NOMO-1 treated with dmso at 0.1 percent for 144 hours (cell line): ENCODE data around the gene L3MBTL3.
A peak's percentile ranks its signal among the peaks of the same experiment; 100 is the strongest.
"Not testable (repeated sequence)": the region's sequence is repeated elsewhere in the genome, so short reads cannot be mapped to it uniquely, and the experiment has no call there.

Experiments
- DNase-seq: peaks from one replicate; lab custom pipeline; 2025; ENCODE audit not compliant: unreplicated experiment; lab: John Stamatoyannopoulos, UW

L3MBTL3 gene

DNA sequence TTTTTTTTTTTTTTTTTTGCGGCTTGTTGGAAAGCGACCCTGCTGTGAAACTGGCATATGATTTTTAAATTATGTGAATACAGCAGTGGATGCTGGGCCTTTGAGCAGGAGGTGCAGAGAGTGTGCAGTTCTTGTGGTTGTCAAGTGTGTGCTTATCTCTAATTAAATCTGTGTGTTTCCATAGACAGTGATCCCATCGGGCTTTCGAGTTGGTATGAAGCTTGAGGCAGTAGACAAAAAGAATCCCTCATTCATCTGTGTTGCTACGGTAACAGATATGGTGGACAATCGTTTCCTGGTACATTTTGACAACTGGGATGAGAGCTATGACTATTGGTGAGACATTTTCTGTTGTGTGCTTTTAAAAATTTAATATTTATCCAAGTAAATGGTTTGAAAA lies 52.4 kb downstream of the L3MBTL3 start:
- DNase-seq = no peak

- no peak for DNase-seq
Measured at GRCh38 chr6:130075879-130076460, 57.6 kb downstream of the L3MBTL3 start.

DNA sequence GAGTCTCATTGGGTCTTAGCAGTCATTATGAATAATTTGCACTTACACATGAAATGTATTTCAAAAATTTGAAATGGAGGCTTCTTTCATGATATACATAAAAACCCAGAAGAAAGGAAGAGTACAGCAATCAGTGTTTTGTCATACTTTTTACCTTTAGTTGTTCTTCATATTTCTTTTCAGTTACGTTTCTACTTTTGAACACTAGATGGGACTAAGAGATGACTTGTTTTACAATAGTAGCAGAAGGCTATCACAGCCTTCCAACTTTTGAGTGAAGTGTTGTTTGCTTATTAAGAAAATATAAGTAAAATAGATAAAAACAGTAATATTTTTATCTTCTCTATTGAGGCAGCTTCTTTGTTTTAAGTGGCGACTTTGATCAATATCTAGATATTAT lies 58.1 kb downstream of the L3MBTL3 start:
- DNase-seq = no peak

- DNase-seq = no peak
Measured at GRCh38 chr6:130090796-130091195, 72.4 kb downstream of the L3MBTL3 start.

- DNase-seq = no peak
Measured at GRCh38 chr6:130093546-130093945, 75.2 kb downstream of the L3MBTL3 start.

DNA sequence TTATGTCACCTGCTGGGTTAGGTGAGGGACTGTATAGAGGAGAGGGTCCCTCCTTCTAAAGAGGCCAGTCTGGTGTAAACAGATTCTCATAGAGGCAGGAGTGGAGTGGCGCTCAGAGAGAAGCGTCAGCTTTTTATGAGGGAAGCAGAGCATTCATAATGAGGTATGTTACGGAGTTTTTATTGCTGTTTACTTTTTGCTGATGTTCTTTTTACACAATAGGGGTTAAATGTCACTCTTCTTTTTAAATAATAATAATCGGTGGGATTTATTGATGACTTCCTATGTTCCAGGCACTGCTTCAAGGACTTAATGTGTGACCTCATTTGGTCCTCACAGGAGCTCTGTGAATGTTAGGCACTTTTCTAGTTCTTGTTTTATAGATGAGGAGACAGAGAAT lies 79.9 kb downstream of the L3MBTL3 start:
- DNase-seq = no peak

DNA sequence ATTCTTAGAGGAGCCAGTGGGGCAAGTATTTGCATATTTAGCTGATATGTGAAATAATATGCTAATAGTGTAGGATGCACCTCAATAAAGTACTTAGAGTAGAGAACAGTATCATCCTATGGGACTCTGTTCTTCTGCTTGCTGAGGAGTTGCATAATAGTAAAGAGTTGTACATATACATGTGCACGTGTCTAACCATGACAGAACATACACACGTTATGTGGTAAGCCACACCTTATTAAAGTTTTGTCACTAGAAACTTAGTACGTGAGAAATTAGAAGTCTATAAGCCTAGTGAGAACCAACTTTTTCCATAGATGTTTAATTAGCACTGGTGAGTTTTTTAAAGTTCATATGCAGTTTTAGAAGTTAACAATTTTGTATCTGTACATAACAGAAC lies 80.7 kb downstream of the L3MBTL3 start:
- no peak for DNase-seq

DNA sequence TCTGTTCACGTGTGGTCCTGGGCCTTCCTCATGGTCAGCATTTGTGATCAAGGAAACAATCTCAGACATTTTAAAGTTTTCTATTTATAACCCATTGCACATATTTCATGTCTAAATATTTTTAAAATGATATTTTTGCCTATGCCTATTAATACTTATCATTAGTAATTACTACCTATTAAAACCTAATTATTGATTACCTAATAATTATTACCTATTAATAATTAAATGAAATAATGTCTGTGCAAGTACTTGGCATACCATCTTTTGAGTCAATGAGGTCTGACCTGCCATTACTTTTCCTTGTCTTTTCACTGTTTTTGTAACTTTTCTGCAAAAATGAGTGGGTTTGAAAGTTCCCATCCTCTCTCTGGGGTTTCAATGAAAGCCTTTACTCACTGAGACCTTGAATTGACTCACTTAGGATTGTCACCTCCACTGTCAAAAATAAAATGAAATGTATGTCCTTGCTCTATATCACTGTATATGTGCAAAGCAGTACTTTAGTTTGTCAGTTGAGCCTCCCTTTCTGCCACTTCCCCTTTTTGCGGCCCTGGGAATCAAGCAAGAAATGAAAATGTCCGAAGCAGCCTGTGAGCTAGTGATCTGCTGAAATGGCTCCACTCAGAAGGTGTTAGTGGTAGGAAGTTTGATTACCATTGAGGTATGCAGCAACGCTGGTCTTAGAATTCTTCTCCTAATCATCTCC lies 87.8 kb downstream of the L3MBTL3 start:
- DNase-seq = peak; percentile 61

GRCh38 chr6:130107710-130108109 lies 89.3 kb downstream of the L3MBTL3 start:
- DNase-seq = no peak

GRCh38 chr6:130111031-130111430 lies 92.7 kb downstream of the L3MBTL3 start:
- no peak for DNase-seq

DNA sequence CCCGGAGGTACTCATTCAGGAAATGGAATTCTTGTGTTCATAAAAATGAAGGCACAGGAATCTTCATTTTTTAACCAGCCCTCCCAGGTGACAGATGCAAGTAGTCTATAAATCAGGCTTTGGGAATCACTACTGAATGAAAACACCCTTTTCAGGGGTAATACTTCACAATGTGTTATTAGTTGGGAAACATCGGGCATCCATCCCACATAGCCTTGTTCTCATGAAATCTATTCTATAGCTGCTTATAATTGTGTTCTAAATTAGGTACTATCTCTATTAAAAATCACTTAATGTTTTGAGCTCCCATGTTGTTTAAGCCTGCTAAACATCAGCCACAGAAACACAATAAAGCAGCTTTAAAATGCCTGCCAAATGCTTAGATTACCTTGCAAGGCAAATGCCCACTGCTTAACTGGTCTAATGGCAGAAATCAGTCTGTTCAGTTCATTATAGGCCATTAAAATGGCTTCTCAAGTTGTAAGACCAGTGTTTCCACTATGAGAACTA lies 94.9 kb downstream of the L3MBTL3 start:
- no peak for DNase-seq

GRCh38 chr6:130115036-130115435 lies 96.7 kb downstream of the L3MBTL3 start:
- DNase-seq = no peak

- no peak for DNase-seq
Measured at GRCh38 chr6:130116273-130116672, 97.9 kb downstream of the L3MBTL3 start.

GRCh38 chr6:130117187-130117701 lies 98.9 kb downstream of the L3MBTL3 start:
- DNase-seq = not testable (repeated sequence)

DNA sequence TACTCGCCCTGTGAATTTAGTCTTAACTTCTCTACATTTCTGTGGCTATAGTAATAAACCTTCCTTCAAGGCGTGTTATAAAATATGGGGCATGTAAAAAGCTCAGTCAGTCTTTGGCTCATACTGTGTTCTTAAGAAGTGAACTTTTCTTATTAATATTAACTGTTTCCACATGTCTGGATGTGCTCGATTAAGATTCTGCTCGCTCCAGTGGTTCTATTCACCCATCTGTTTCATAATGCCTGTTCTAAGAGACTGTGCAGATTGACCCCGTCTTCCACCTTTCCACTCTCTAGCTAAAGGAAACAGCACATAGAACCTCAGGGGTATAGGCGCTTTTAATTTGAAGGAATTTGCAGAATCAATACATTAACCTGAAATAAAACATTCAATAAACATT lies 99.9 kb downstream of the L3MBTL3 start:
- DNase-seq = no peak

DNA sequence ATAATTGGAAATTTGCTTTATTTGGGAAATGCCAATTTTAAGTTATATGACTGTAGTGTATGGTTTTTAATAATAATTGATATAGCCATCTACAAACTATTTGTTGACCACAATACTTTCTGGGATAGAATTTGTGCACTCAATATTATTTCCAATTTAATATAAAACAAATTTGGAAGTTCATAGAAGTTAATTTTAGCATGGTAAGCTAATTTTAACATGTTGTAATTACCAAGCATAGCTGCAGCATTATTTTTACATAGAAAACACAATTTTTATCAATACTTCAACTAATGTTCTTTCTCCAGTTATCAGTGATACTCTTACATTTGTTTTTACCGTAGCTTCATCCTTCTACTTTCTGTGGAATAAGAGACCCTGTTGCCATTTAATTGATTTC lies 100.8 kb downstream of the L3MBTL3 start:
- no peak for DNase-seq

DNA sequence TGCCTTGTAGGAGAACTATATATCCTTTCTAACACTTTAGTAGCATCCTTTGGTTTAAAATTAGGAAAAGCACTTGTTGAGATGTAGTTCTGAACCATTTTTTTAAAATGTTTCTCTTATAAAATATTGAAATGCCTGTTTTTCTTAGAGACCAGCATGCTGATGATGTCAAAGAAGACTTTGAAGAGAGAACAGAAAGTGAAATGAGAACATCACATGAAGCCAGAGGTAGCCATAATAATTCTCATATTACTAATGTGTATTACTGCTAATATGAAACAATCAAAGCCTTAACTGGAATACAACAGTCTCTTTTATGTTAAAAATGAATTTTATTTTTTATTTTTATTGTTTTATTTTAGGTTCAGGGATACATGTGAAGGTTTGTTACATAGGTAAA lies 102.3 kb downstream of the L3MBTL3 start:
- no peak for DNase-seq

- DNase-seq = no peak
Measured at GRCh38 chr6:130122243-130122642, 103.9 kb downstream of the L3MBTL3 start.

DNA sequence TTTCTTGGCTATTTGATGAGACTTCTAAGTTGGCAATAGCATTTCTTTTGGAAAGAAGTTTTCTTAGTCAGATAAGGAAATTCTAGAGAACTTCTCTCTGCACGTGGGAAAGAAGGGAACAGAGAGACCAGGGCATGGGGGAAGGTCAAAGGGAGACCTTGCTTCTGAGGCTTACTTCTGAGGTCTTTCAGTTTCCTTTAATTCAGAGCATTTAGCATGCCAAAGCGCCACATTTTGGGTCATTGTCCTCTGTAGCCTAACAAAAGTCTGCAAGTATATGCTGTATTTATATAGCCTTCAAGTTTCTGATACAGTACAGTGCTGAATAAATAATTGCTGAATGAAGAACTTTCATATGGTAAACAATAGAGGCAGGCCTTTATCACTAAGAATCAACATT lies 108.8 kb downstream of the L3MBTL3 start:
- no peak for DNase-seq

GRCh38 chr6:130128326-130128725 lies 109.9 kb downstream of the L3MBTL3 start:
- peak; percentile 20 for DNase-seq

- no peak for DNase-seq
Measured at GRCh38 chr6:130129762-130130246, 111.4 kb downstream of the L3MBTL3 start.

- no peak for DNase-seq
Measured at GRCh38 chr6:130132286-130132701, 113.9 kb downstream of the L3MBTL3 start.
